BJ (cell line): ENCODE measurements around the gene BATF. TPM values are rescaled to one million over a fixed set of nuclear protein-coding genes. Genes with fewer than 3 reads are reported as not detected.

Source experiments
- CTCF ChIA-PET: fragments of 350-600 bp; formaldehyde crosslinking; extraction: SDS; loops from one replicate; lab custom pipeline; 2021; ENCODE audit warnings: antibody characterized with exemption, inconsistent platforms; lab: Yijun Ruan, JAX
- POLR2A ChIA-PET: fragments of 300-600 bp; sonication (Branson Sonifier 250); formaldehyde crosslinking; extraction: SDS; loops from one replicate; lab custom pipeline; 2021; ENCODE audit warnings: antibody characterized with exemption; lab: Charles Lee
- DNase-seq: peaks from one replicate; pipeline ENCODE4 v3.0.0-alpha.2; 2011; ENCODE audit warnings: low read depth
- H3K27me3 ChIP-seq: 2 replicates; pipeline ENCODE4 v1.6.0; 2011; ENCODE audit warnings: low read length; ENCODE audit not compliant: control insufficient read depth, insufficient read depth
- H3K36me3 ChIP-seq: 2 replicates; pipeline ENCODE4 v1.5.1; 2011; ENCODE audit warnings: low read length; ENCODE audit not compliant: control insufficient read depth, insufficient read depth
- H3K4me3 ChIP-seq: 2 replicates; pipeline ENCODE4 v1.5.1; 2011; ENCODE audit warnings: low read depth, mild to moderate bottlenecking, control low read depth, low read length
- polyA plus RNA-seq: library from polyadenylated mRNA; depleted of rRNA; stranded (reverse); fragments of >200 nt; gene quantifications from 2 replicates; pipeline ENCODE4 v1.2.3, GENCODE V29; 2011
- TF ChIP-seq, protein P1 (sequence below): IDR thresholded peaks from 2 replicates; pipeline ENCODE4 v1.5.1; 2011; ENCODE audit warnings: low read depth, mild to moderate bottlenecking, control low read depth, inconsistent platforms, low read length, moderate library complexity; ENCODE audit not compliant: insufficient read depth

BATF gene
- polyA plus RNA-seq, 1 experiment: not detected

DNA sequence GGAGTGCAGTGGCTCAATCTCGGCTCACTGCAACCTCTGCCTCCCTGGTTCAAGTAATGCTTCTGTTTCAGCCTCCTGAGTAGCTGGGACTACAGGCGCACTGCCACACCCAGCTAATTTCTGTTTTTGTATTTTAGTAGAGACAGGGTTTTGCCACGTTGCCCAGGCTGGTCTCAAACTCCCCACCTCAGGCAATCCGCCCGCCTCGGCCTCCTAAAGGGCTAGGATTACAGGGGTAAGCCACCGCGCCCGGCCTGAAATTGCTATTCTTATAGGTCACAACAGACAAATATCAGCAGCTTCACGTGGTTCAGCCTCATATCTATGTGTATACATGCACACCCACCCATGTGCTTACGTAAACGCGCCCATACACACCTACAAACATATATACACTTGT is 23.6 kb downstream of the BATF start:
- H3K27me3 ChIP-seq: peaks cover 3% of the 10 kb centered on the region
- H3K36me3 ChIP-seq: no peaks in the 10 kb centered on the region
- no peak overlapping the region for H3K4me3 ChIP-seq
- no peak for DNase-seq
- POLR2A ChIA-PET: no interaction called here
- TF ChIP-seq, protein P1, sequence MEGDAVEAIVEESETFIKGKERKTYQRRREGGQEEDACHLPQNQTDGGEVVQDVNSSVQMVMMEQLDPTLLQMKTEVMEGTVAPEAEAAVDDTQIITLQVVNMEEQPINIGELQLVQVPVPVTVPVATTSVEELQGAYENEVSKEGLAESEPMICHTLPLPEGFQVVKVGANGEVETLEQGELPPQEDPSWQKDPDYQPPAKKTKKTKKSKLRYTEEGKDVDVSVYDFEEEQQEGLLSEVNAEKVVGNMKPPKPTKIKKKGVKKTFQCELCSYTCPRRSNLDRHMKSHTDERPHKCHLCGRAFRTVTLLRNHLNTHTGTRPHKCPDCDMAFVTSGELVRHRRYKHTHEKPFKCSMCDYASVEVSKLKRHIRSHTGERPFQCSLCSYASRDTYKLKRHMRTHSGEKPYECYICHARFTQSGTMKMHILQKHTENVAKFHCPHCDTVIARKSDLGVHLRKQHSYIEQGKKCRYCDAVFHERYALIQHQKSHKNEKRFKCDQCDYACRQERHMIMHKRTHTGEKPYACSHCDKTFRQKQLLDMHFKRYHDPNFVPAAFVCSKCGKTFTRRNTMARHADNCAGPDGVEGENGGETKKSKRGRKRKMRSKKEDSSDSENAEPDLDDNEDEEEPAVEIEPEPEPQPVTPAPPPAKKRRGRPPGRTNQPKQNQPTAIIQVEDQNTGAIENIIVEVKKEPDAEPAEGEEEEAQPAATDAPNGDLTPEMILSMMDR: no peak
- CTCF ChIA-PET: interaction anchor here (1.0 kb wide), 2 partner anchors 8 to 14 kb away, joined by 3 to 4 read pairs; no protein-coding TSS in a partner anchor

DNA sequence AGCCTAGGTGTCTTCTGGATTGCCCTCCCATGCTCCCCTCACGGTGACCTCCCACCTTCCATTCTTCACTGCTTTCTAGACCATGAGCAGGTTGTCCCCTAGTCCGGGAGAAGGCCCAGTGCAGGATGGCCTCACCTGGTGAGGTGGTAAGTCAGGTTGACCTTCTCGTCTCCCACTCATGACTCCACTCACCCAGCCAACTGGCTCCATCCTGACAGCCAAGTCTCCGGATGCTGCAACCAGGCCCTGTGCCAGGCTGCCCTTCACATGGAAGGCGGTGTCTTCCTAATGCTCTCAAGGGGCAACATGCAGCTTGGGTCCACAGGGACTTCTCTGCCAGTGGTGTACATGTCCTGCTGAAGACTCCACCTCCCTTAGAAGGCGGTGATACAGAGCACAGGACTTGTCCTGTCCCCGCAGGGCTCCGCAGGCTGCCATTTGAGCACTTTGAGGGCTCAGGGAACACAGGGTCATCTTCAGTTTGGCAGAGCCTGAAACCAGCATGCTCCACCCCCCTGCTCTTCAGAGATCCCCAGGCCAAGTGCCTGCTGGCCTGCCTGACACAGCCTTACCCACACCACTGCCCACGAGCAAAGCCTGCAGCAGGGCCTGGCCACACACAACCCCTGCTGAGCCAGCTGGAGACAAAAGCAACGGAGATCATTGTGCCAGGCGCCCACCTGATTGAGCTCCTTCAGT is 25.4 kb downstream of the BATF start:
- TF ChIP-seq, protein P1: no peak
- CTCF ChIA-PET: interaction anchor here (1.0 to 1.7 kb wide), 4 partner anchors 9 to 30 kb away, joined by 3 to 9 read pairs (median 3); no protein-coding TSS in a partner anchor
- POLR2A ChIA-PET: no interaction called here

DNA sequence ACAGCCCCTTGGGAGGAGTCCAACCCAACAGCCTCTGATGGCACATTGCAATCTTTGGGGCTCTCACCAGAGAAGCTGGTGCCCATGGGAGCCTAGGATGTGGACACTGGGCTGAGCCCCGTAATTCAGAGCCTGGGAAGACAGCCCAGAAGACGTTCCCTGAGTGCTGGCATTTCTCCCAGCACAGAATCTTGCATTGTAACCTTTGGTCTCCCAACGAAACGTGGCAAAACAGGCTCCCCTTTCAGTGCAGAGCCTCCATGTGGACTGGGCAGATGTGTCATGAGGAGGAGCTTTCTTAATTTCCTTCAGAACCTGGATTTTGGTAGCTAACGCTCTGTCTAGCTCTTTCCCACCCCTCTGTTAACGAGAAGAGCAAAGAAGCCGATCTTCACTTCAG is 26.3 kb downstream of the BATF start:
- Histone ChIP-seq H3K36me3 (no peaks in the 10 kb centered on the region), H3K4me3 (no peak overlapping the region), H3K27me3 (peaks cover 3% of the 10 kb centered on the region)
- ChIA-PET CTCF (interaction anchor here (1.0 to 2.4 kb wide), 5 partner anchors 10 to 241 kb away, joined by 3 to 9 read pairs (median 3); no protein-coding TSS in a partner anchor), POLR2A (no interaction called here)
- DNase-seq: no peak
- TF ChIP-seq, protein P1: no peak

More for the DNA sequence above, 25.4 kb downstream of the BATF start:
- no peak for DNase-seq
- Histone ChIP-seq H3K36me3 (no peaks in the 10 kb centered on the region), H3K27me3 (peaks cover 3% of the 10 kb centered on the region), H3K4me3 (no peak overlapping the region)

DNA sequence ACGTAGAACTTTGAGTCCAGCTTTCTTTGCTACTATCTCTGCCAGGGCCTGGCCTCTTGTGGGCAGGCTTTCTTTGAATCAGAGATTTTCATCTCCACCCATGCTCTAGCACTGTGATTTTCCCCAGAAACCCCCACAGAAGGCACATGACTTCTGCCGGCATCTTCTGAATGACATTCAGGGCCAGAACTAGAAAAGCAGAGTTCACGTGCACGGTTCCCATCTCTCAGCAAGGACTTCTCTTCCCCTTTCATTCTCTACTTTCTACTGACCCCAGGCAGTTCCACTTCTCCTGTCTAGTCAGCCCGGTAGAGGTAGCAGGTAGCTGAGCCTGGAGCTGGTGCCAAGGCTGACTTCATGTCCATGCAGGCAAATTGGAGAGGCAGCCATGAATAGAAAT is 26.9 kb downstream of the BATF start:
- Histone ChIP-seq H3K36me3 (no peaks in the 10 kb centered on the region), H3K27me3 (peaks cover 3% of the 10 kb centered on the region), H3K4me3 (no peak overlapping the region)
- TF ChIP-seq, protein P1: no peak
- ChIA-PET POLR2A (no interaction called here), CTCF (interaction anchor here (1.2 to 2.4 kb wide), 3 partner anchors 13 to 242 kb away, joined by 3 to 9 read pairs (median 7); no protein-coding TSS in a partner anchor)
- no peak for DNase-seq

DNA sequence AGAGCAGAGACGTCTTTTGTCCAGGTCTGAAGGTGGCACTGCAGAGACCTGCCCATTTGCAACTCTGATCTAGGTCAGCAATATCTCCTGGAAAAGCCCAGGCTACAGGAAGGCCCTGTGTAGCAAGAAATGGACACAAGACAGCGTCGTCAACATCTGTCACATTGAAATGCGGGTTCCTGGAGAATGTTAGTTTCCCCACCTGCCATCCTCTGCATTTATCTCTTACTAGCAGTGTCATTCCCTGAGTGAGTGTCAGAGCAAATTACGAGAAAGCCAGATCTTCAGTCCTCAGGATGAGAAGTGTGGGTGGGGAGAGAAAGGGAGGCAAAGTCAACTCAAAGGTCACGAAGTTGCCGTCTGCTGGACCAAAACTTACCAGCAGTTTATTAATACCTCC is 28.8 kb downstream of the BATF start:
- Histone ChIP-seq H3K4me3 (no peak overlapping the region), H3K36me3 (no peaks in the 10 kb centered on the region), H3K27me3 (peaks cover 3% of the 10 kb centered on the region)
- ChIA-PET POLR2A (no interaction called here), CTCF (interaction anchor here (2.0 kb wide), 1 partner anchor 10 kb away, joined by 12 read pairs; no protein-coding TSS in a partner anchor)
- TF ChIP-seq, protein P1: no peak
- DNase-seq: no peak
